HG02678 (cell line): ENCODE measurements around the gene DAO.
"Not testable (repeated sequence)": the region's sequence is repeated elsewhere in the genome, so short reads cannot be mapped to it uniquely, and the experiment has no call there.

Experiments
- ATAC-seq: cut with Tn5 transposase; IDR thresholded peaks from one replicate; pipeline ENCODE4 v1.9.1; 2021; ENCODE audit warnings: mild to moderate bottlenecking, moderate library complexity; ENCODE audit not compliant: unreplicated experiment

The DAO gene

GRCh38 chr12:108847705-108848104 lies 32.2 kb upstream of the DAO start:
- no peak for ATAC-seq

DNA sequence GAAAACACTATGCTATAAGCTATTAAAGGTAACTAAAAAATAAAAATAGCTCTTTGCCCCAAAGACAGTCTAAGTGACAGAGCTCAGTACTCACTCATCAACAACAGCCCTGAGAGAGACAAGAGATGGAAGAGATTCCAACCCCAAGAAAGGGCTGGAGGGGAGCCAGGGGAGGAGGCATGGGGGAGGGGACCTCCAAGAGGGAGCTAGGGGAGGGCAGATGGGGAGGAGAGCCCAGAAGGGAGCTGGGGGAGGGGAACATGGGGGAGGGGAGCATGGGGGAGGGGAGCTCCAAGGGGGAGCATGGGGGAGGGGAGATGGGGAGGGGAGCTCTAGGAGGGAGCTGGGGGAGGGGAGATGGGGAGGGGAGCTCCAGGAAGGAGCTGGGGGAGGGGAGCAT lies 30.2 kb upstream of the DAO start:
- ATAC-seq: no peak

DNA sequence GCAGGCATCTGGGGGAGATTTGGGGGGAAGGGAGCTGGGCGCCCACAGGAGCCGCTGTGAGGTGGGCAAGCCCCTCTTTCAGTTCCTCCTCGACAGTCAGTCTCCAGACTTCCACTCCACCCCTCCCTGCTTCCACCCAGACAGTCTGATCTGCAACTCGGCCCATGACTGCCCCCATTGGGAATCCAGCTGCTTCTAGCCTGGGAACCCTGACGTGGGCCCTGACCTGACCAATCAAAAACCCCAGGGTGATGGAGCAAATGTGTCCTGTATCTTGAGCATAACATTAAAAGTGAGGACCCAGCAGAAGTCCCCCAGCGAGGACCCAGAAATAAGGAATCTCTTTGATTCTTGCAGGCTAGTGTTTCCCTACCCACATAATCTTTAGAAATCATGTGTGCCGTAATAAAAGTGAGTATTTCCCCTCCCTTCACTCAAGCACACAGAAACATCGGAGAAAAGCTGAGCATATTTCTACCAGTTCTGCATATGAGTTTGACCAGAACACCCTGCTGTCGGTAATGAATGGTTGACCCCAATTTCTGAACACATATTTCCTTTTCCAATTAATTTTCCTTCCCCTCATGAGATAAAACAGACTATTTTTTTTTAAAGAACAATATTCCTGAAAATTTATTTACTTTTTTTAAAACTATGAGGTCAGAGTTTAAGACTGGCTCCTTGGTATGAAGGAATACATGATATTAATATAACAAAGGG lies 28.9 kb upstream of the DAO start:
- ATAC-seq: peak; percentile 76

DNA sequence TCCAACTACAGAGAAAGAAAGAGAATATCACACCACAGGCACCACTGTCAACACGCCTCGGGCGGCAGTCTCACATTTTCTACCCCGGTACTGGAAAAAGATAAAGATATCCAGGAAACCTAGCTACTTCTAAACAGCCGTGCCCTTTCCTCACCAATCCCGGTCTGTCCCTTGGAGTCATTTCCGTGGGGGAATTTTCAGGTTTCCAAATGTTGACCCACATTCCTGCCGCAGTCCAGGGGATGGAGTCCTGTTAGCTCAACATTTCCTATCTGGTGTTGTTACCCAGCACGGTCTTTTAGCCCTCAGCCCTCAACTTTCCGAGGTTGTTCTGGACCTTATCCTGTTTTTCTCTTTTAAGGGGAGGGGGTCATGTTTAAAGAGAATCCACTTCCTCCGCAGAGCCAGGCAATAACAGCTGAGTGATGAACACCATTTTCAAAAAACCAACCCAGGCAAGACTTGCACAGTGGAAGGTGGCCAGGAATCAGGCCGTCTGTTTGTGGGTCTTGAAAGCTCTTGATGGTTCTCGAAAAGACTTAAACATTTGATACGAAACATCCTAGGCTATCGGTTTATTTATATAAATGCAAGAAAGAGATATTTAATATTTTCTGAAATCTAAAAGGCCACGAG lies 27.1 kb upstream of the DAO start:
- ATAC-seq: no peak

DNA sequence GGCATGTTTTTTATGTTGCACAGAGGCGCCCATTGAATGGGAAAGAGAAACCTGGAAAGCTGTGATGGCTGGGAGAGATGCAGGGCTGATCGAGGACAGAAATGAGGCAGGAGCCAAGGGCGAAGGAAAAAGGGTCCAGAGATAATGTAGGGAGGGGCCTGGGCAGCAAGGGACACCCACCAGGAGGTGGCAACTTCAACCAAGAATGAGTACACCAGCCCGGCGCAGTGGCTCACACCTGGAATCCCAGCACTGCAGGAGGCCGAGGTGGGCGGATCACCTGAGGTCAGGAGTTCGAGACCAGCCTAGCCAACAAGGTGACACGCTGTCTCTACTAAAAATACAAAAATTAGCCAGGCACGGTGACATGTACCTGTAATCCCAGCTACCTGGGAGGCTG lies 26.5 kb upstream of the DAO start:
- ATAC-seq: no peak

GRCh38 chr12:108853981-108854446 lies 25.9 kb upstream of the DAO start:
- ATAC-seq: no peak

DNA sequence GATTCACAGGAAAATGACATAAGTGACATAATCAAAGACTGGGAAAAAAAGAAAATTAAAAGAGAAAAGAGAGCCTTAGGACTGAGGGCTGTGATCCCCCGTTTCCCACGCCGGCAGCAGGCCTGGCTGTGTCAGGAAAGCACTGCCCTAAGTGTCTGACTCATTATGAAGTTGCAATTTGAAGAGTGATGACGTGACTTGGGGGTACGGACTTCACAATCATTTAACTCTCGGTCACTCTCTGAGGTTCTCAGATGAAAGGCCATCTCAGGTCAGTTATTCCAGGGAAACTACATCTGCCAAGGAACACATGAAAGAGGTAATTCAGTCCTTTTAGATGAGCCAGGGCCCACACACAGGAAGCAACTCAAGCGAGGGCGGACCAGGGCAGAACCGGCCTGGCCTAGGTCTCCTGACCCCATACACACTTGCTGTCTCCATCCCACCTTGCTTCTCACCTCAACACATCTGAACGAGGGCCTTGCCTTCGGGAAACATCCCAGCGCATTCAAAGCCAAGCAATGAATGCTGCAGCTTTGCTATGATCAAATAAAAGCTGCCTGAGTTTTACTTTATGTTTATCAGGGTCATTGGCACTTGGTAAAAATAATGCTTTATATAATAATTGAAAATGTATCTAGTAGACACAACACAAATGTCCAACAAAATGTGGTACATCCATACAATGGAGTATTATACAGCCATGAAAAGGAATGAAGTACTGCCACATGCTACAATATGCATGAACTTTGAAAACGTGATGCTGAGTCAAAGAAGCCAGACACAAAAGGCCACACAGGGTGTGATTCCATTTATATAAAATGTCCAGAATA lies 25.2 kb upstream of the DAO start:
- no peak for ATAC-seq

GRCh38 chr12:108855284-108856169 lies 24.4 kb upstream of the DAO start:
- ATAC-seq: no peak

- no peak for ATAC-seq
Observed at GRCh38 chr12:108856170-108856427, 23.8 kb upstream of the DAO start.

GRCh38 chr12:108856428-108857157 lies 23.3 kb upstream of the DAO start:
- peak; percentile 20 for ATAC-seq

DNA sequence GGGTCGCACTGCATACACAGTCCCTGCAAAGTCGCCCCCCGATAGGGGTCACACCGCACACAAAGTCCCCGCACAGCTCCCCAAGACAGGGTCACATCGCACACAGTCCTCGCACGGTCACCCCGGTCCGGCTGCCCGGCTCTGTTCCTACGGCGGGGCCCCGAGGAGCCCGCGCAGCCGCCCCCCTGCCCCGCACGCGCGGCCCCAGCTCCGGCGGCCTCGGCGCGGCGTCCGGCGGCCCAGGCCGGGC lies 22.8 kb upstream of the DAO start:
- no peak for ATAC-seq

DNA sequence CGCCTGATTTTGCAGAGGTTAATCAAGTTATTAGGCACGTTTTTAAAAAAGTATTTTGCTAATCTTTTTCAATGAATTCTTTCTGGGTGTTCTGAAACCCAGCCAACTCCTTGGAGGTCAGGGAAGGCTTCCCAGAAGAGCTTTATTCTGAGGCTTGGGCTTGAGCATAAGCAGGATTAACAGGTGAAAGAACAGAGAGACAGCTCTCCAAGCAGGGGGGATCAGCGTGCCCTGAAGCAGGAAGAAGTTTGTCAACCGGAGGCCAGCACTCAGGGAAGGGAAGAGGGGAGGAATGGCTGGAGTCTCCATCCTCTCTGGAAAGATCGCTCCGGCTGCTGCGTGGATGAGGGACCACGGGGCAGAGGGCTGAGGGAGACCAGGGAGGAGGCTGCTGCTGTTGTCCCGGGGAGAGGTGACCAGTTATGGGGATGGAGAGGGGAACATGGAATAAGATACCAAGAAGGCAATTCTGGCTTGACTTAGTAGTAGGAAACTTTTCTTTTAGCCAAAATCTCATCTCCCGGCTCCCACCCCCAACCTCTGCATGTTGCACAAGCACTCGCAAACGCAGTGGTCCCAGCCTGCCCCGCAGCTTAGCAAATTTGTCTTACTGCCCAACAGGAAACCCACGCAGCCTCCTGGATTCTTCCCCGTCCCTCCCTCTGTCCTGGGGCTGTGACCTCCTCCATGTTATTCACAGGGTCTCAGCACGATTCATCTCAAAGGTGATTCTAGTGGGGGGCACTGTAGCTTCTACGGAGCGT lies 21.4 kb upstream of the DAO start:
- ATAC-seq: no peak

GRCh38 chr12:108859141-108859922 lies 20.6 kb upstream of the DAO start:
- ATAC-seq: not testable (repeated sequence)

GRCh38 chr12:108859923-108860291 lies 20.0 kb upstream of the DAO start:
- no peak for ATAC-seq

- ATAC-seq: no peak
Observed at GRCh38 chr12:108860443-108860842, 19.4 kb upstream of the DAO start.

GRCh38 chr12:108861878-108862587 lies 17.9 kb upstream of the DAO start:
- ATAC-seq: no peak

DNA sequence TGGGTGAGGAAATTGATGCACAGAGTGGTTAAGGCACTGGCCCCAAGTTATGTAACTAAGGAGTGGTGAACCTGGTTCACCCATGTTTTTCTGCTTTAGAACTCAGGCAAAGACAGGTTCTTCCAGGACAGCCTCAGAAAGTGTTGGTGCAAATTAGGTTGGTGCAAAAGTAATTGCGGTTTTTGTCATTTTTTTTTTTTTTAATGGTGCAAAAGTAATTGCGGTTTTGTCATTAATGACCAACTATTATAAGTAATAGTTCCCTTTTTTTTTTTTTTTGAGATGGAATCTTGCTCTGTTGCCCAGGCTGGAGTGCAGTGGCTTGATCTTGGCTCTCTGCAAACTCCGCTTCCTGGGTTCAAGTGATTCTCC lies 17.3 kb upstream of the DAO start:
- no peak for ATAC-seq

- ATAC-seq: no peak
Observed at GRCh38 chr12:108865169-108865568, 14.7 kb upstream of the DAO start.

DNA sequence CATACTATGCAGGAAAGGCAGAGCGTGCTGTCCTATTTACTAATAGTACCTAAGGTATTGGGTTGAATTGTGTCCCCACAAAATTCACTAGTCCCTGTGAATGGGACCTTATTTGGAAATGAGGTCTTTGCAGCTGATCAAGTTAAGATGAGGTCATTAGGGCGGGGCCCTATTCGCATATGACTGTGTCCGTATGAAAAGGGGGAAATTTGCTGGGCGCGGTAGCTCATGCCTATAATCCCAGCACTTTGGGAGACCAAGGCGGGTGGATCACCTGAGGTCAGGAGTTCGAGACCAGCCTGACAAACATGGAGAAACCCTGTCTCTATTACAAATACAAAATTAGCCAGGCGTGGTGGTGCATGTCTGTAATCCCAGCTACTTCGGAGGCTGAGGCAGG lies 13.8 kb upstream of the DAO start:
- not testable (repeated sequence) for ATAC-seq
